HG03039 (cell line): Measurements from ENCODE around the gene FHOD3.
A peak's percentile ranks its signal among the peaks of the same experiment; 100 is the strongest.
"Not testable (repeated sequence)": the region's sequence is repeated elsewhere in the genome, so short reads cannot be mapped to it uniquely, and the experiment has no call there.

Experiments
- ATAC-seq: cut with Tn5 transposase; IDR thresholded peaks from one replicate; pipeline ENCODE4 v1.9.1; 2021; ENCODE audit warnings: mild to moderate bottlenecking, moderate library complexity; ENCODE audit not compliant: unreplicated experiment

The FHOD3 gene

GRCh38 chr18:36809590-36810381 lies 512.3 kb downstream of the FHOD3 start:
- ATAC-seq = peak; percentile 88

- ATAC-seq = no peak
Measured at GRCh38 chr18:36811430-36811829, 513.9 kb downstream of the FHOD3 start.

- ATAC-seq = no peak
Measured at GRCh38 chr18:36811955-36812354, 514.4 kb downstream of the FHOD3 start.

- ATAC-seq = no peak
Measured at GRCh38 chr18:36812678-36813077, 515.2 kb downstream of the FHOD3 start.

GRCh38 chr18:36813101-36813775 lies 515.7 kb downstream of the FHOD3 start:
- no peak for ATAC-seq

GRCh38 chr18:36813824-36814223 lies 516.3 kb downstream of the FHOD3 start:
- no peak for ATAC-seq

- no peak for ATAC-seq
Measured at GRCh38 chr18:36814994-36815393, 517.5 kb downstream of the FHOD3 start.

GRCh38 chr18:36816096-36816495 lies 518.6 kb downstream of the FHOD3 start:
- not testable (repeated sequence) for ATAC-seq

- ATAC-seq = no peak
Measured at GRCh38 chr18:36817039-36817438, 519.5 kb downstream of the FHOD3 start.

- ATAC-seq = no peak
Measured at GRCh38 chr18:36818652-36819051, 521.1 kb downstream of the FHOD3 start.

GRCh38 chr18:36819621-36820020 lies 522.1 kb downstream of the FHOD3 start:
- no peak for ATAC-seq

GRCh38 chr18:36821681-36822080 lies 524.2 kb downstream of the FHOD3 start:
- no peak for ATAC-seq

- no peak for ATAC-seq
Measured at GRCh38 chr18:36825526-36825925, 528.0 kb downstream of the FHOD3 start.

GRCh38 chr18:36826556-36826955 lies 529.0 kb downstream of the FHOD3 start:
- no peak for ATAC-seq

- ATAC-seq = no peak
Measured at GRCh38 chr18:36828157-36828629, 530.7 kb downstream of the FHOD3 start.

GRCh38 chr18:36828630-36829361 lies 531.3 kb downstream of the FHOD3 start, which contains the start of the genes KIAA1328 and TPGS2:
KIAA1328 (plus strand) TSS chr18:36829127; CDS start chr18:36829139, 12 bp downstream.
TPGS2 (minus strand) TSS chr18:36829002; CDS start chr18:36828767, 235 bp downstream.
- ATAC-seq = peak; percentile 96
